ENCODE results near the gene BNC2. TPM values are rescaled to one million over a fixed set of nuclear protein-coding genes. Genes with fewer than 3 reads are reported as not detected.

BNC2 gene
- total and polyA plus RNA-seq, 2 of the 4 experiments (the other 2 are of a cell fraction): 15.5 to 45.2 TPM

- no peak for TF ChIP-seq RCOR1 (IDR thresholded peaks at IDR 0.05; ENCODE audit: insufficient replicate concordance, low read length)
- no peak for TF ChIP-seq RFX5 (IDR thresholded peaks at IDR 0.05; ENCODE audit: low read depth, low read length)
- TF ChIP-seq FOS (IDR thresholded peaks at IDR 0.05; ENCODE audit: low read depth, low read length): no peak
- TF ChIP-seq MAZ (IDR thresholded peaks at IDR 0.05; ENCODE audit: borderline replicate concordance, low read depth, low read length): no peak
- TF ChIP-seq CHD1 (IDR thresholded peaks at IDR 0.05; ENCODE audit: low read depth, low read length): no peak
- no peak for TF ChIP-seq CEBPB (IDR thresholded peaks at IDR 0.05; ENCODE audit: low read depth, low read length)
- no peak for TF ChIP-seq POLR2A (IDR thresholded peaks at IDR 0.05; ENCODE audit: low read depth, low read length)
- TF ChIP-seq SMC3 (IDR thresholded peaks at IDR 0.05; ENCODE audit: low read depth, low read length): no peak
- in situ Hi-C loops (cut with MboI; ENCODE audit: low sequenced_read_pairs) (no loop called here), intact Hi-C loops (cut with micrococcal nuclease) (loop anchor here (10.0 kb wide), 2 partner anchors 230 to 270 kb away; no protein-coding TSS in a partner anchor), dilution Hi-C loops (cut with HindIII; ENCODE audit: low sequenced_read_pairs, unreplicated experiment) (no loop called here)
- Histone ChIP-seq H3K14ac (replicated peaks; ENCODE audit: low read depth, low read length) (no peak overlapping the region), H3K9me3 (ENCODE audit: control insufficient read depth, insufficient read depth, low read length) (no peaks in the 10 kb centered on the region), H2BK15ac (ENCODE audit: low read depth, low read length) (no peak overlapping the region), H4K20me1 (ENCODE audit: insufficient read depth, low read length) (no peaks in the 10 kb centered on the region), H2AK9ac (replicated peaks; ENCODE audit: low read depth, low read length, poor library complexity) (no peak overlapping the region), H2AFZ (replicated peaks; ENCODE audit: low read length, poor library complexity) (no peak overlapping the region), H3K4me3 (ENCODE audit: insufficient read depth, low read depth, low read length) (no peak overlapping the region), H3K9me1 (ENCODE audit: insufficient read depth, low read length) (0 out of 2 replicates have a peak, but pooled peaks cover 2% of the 10 kb centered on the region), H3K9ac (ENCODE audit: low read depth, low read length) (no peak overlapping the region), H3K4ac (ENCODE audit: low read depth, low read length) (no peak overlapping the region), H2BK20ac (ENCODE audit: low read depth, low read length) (no peak overlapping the region), H2AK5ac (ENCODE audit: low read depth, low read length) (no peak overlapping the region), H3K36me3 (ENCODE audit: control insufficient read depth, insufficient read depth, low read length) (no peaks in the 10 kb centered on the region), H4K5ac (ENCODE audit: low read depth, low read length) (no peak overlapping the region), H3K4me2 (ENCODE audit: low read depth, low read length) (no peak overlapping the region), H4K8ac (ENCODE audit: low read depth in 2 of 2, low read length in 2 of 2) (no peak overlapping the region), H3K18ac (ENCODE audit: low read depth, low read length) (no peak overlapping the region), H3K23ac (ENCODE audit: low read depth, low read length) (no peak overlapping the region), H3K4me1 (ENCODE audit: control insufficient read depth, insufficient read depth, low read length) (peaks cover 3% of the 10 kb centered on the region; the same call in 1 of the 2 replicates), H2BK120ac (ENCODE audit: low read depth, low read length) (no peak overlapping the region), H3K27me3 (ENCODE audit: control insufficient read depth, insufficient read depth, low read length) (no peaks in the 10 kb centered on the region), H3K27ac (ENCODE audit: insufficient read depth, low read length) (no peak overlapping the region), H3K79me1 (ENCODE audit: low read depth in 1 of 2, low read length in 2 of 2) (peaks cover 21 to 32% of the 10 kb centered on the region in 2 experiments; a peak in 3 of 4 replicates), H4K91ac (ENCODE audit: insufficient read depth, low read depth, low read length) (no peak overlapping the region), H3K56ac (ENCODE audit: extremely low read depth, insufficient read depth, low read length) (no peak overlapping the region), H2BK5ac (ENCODE audit: low read depth, low read length, poor library complexity, severe bottlenecking) (no peak overlapping the region)
- DNase-seq (no peak), ATAC-seq (ENCODE audit: low read depth) (no peak)
- ChIA-PET CTCF (no interaction called here), POLR2A (ENCODE audit: unreplicated experiment) (no interaction called here)
- 100% methylated on average over 1 of the region's 2 CpGs; no CpG with 5 or more reads in 1 of the 2 experiments for WGBS, 2 experiments (ENCODE audit: extremely low coverage in 2 of 2, insufficient read length in 1 of 2)
- BruUV-seq (replicated peaks): no TSS peak
These were observed 275.2 kb downstream of the BNC2 start for GRCh38 chr9:16595227-16595626.
